Ascending aorta (tissue), 2 donors: Measurements from ENCODE around the gene CFAP45. TPM values are rescaled to one million over a fixed set of nuclear protein-coding genes. Genes with fewer than 3 reads are reported as not detected.

Source experiments
- DNase-seq, 2 donors: peaks; one replicate each; pipeline ENCODE4 v3.0.0-alpha.2; 2019; ENCODE audit warnings: low spot score in 2 of 2
- H3K27ac ChIP-seq, 2 donors: fragments of 200-600 bp; sonication (generic); one replicate each; pipeline ENCODE4 v1.5.1; 2016 to 2017; ENCODE audit warnings: mild to moderate bottlenecking in 1 of 2
- H3K27me3 ChIP-seq: fragments of 200-600 bp; sonication (generic); one replicate; pipeline ENCODE4 v1.5.1; 2017
- H3K36me3 ChIP-seq, 2 donors: fragments of 200-600 bp; sonication (generic); one replicate each; pipeline ENCODE4 v1.5.1; 2016
- H3K4me1 ChIP-seq, 2 donors: fragments of 200-600 bp; sonication (generic); one replicate each; pipeline ENCODE4 v1.5.1; 2016 to 2017; ENCODE audit warnings: mild to moderate bottlenecking in 1 of 2
- H3K4me3 ChIP-seq, 2 donors: fragments of 200-600 bp; sonication (generic); one replicate each; pipeline ENCODE4 v1.5.1; 2016 to 2017; ENCODE audit warnings: mild to moderate bottlenecking in 1 of 2
- H3K9me3 ChIP-seq, 2 donors: fragments of 200-600 bp; sonication (generic); one replicate each; pipeline ENCODE4 v1.5.1; 2016
- CTCF ChIP-seq, 3 experiments: fragments of 200-600 bp in 2 of 3; fragments of 450-650 bp in 1 of 3; sonication (generic) in 2 of 3; IDR thresholded peaks; one replicate each; pipeline ENCODE4 v1.5.1; 2016 to 2019; ENCODE audit warnings: antibody characterized with exemption in 3 of 3, mild to moderate bottlenecking in 1 of 3, moderate library complexity in 1 of 3
- intact Hi-C: fragments of 100-400 bp; cut with DNase I; formaldehyde crosslinking; loops from one replicate; pipeline ENCODE4 v1.15.1; 2023
- total RNA-seq: library from RNA; depleted of rRNA; stranded (reverse); fragments of >200 nt; gene quantifications from one replicate; pipeline ENCODE4 v1.1.0, GENCODE V29; 2016

Gene CFAP45
- total RNA-seq, 1 donor from 2014 or later, result not detected

- Histone ChIP-seq H3K4me1 (no peaks in the 10 kb centered on the region), H3K36me3 (no peaks in the 10 kb centered on the region), H3K27ac (no peak overlapping the region), H3K4me3 (no peak overlapping the region), H3K27me3 (no peaks in the 10 kb centered on the region), H3K9me3 (no peaks in the 10 kb centered on the region)
- TF ChIP-seq CTCF (IDR thresholded peaks at IDR 0.05), result no peak
- intact Hi-C loops, result no loop called here
- no peak for DNase-seq
Measured at GRCh38 chr1:159823406-159823805, 76.6 kb downstream of the CFAP45 start.

Other genes starting within 250 kb of the CFAP45 start
- 3.8 TPM for gene CRP, start 185.6 kb downstream of the CFAP45 start, total RNA-seq
- gene DUSP23, start 119.2 kb downstream of the CFAP45 start, total RNA-seq, result 549 TPM
- not detected for gene FCRL6, start 97.8 kb downstream of the CFAP45 start, total RNA-seq
- 6.7 TPM for gene SLAMF8, start 73.3 kb downstream of the CFAP45 start, total RNA-seq
- not detected for gene VSIG8, start 37.5 kb downstream of the CFAP45 start, total RNA-seq
- gene TAGLN2, start 25.3 kb upstream of the CFAP45 start, total RNA-seq, result 363 TPM
- gene IGSF9, start 45.4 kb upstream of the CFAP45 start, total RNA-seq, result 0.11 TPM
- not detected for gene SLAMF9, start 54.1 kb upstream of the CFAP45 start, total RNA-seq
- gene PIGM, start 131.8 kb upstream of the CFAP45 start, total RNA-seq, result 6.1 TPM
- gene KCNJ10, start 170.0 kb upstream of the CFAP45 start, total RNA-seq, result not detected
- gene KCNJ9, start 181.4 kb upstream of the CFAP45 start, total RNA-seq, result 1.2 TPM
- 37.9 TPM for gene IGSF8, start 198.5 kb upstream of the CFAP45 start, total RNA-seq
- 316 TPM for gene ATP1A2, start 215.6 kb upstream of the CFAP45 start, total RNA-seq